T-helper 9 cell (primary cell): ENCODE data around the gene LIMS2.

Experiments
- DNase-seq: peaks from one replicate; pipeline ENCODE4 v3.0.0-alpha.2; 2020

LIMS2 gene

DNA sequence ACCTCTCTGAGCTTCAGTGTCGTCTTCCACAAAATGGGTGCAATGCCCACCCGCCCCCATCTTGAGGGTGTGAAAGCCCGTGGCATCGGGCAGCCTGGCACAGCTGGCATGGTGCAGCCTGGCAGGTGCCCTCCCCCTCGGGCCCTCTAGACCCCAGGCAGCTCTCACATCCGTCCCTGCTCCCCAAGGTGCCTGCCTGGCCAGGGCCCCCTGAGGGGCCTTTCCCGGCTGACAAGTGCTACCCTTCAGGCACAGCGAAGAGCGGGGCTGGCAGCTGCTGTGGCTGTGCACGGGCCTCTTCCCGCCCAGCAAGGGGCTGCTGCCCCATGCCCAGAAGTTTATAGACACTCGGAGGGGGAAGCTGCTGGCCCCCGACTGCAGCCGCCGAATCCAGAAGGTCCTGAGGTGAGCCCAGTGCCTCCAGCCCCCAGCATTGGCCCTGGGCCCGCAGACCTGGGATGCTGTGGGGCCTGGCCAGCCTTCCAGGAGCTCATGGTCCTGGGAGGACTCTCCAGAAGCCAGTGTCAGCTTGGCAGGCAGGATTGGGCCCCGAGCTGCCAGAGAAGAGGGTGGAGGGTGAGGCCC is 43.2 kb downstream of the LIMS2 start:
- DNase-seq: no peak

DNA sequence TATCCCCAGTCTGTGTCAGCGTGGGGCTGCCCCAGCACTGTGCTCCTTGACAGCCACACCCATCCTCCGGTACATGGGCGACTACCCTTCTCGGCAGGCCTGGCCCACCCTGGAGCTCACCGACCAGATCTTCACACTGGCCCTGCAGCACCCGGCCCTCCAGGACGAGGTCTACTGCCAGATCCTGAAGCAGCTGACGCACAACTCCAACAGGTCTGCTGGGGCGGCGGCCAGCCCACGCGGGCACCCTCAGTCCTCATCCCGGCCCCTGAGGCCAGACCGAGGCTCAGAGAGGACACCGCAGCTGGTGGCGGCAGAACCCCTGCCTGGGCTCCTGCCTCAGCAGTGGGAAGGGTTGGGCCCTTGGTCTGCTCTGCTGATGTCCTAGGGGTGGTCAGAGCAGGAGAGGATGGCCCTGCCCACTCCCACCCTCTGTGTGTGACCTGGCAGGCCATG is 43.8 kb downstream of the LIMS2 start:
- DNase-seq: no peak

DNA sequence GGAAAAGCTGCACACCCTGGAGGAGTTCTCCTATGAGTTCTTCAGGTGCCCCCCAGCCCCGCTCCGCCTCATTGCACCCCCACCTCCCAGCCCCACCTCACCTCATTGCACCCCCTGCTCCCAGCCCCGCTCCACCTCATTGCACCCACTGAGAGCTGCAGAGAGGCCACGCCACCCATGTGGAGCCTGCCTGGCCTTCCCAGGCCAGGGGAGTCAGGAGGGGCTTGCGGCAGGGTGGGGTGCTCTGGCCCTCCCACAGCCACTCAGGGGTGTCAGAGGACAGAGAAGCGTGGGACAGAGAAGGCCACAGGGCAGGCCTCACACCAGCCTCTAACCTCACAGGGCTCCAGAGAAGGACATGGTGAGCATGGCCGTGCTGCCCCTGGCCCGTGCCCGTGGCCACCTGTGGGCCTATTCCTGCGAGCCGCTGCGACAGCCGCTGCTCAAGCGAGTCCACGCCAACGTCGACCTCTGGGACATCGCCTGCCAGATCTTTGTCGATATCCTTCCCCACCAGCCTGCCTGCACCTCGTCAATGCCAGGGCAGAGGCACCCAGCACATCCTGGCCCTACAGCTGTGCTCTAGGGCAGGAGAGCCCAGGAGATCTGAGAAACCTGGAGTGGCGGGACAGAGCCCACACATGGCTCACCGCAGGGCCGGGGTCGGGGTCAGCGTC is 44.3 kb downstream of the LIMS2 start:
- DNase-seq: no peak

DNA sequence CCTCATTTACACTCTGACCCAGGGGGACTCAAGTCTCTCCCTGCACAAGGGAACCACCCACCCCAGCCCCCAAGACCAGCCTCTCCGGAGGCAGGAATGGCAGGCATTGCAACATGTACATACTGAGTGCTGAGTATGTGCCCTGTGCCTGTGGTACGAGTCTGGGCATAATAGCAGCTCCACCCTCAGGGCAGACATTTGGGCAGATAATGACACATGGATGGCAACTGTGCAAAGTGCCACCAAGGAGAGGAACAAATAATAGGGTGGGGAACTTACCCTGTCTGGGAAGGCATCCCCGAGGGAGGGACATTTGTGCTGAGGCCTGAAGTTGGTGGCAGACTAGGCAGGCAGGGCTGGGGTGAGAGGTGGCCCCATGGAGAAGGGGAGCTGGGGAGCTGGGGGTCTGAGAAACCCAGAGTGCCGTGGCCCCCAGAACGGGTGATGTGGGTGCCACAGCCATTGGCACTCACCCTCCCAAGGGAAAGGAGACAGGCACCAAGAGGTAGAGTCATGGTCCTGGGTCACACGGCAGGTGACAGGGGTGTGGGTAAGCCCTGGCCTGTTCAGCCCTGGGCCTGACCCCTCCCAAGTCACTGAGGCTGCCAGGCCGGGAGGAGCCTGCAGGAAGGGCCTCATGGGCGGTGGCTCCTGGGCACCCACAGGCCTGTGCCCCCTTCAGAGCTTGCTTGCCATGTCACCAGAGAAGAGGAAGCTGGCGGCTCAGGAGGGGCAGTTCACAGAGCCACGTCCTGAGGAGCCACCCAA is 45.0 kb downstream of the LIMS2 start:
- DNase-seq: no peak

DNA sequence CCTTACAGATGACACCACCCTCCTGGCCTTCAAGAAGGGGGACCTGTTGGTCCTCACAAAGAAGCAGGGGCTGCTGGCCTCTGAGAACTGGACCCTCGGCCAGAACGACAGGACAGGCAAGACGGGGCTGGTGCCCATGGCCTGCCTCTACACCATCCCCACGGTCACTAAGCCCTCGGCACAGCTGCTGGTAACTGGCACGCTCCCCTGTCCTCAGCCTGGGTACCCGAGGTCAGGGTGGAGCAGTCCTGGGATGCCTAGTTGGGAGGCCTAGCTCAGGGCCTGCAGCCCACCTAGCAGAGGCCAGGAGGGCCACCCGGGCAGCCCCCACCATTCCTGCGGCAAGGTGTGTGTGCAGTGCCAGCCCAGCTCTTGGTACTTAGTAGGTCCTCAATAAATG is 45.7 kb downstream of the LIMS2 start:
- no peak for DNase-seq

DNA sequence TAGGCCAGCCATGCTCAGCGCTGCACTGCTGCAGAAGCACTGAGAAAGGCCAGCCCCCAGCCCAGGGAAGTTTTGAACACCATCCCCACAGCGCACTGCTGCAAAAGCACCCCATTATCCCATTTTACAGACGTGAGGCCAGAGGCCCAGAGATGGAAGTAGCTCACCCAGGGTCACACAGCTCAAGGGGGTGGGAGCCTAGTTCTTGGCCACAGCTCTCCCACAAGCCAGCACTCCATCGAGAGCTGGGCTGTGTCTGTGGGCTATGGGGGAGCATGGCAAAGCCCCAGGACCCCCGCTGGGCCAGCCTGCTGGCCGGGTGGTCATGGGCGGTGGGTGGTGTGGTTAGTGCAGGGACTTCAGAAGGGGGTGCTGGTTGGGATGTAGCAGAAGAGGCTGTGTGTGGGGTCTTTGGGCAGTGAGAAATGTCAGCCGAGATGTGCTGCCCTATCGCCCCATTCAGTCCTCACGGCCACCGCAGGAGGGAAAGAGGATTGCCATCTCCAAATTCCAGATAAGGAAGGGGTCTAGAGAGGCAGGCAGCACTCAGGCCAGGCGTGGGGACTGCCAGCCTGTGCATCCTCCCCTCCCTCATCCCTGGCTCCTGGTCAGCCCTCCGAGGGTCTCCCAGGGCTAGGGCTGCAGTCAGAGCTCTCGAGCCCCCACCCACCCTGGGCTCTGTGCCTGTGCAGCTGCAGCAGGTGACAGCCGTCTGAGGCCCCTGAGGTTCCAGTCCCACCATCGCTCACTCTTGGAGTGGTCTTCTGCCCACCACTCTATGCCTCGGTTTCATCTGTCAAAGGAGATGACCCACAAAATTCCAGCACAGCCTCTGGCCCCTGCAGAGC is 46.3 kb downstream of the LIMS2 start:
- no peak for DNase-seq

DNA sequence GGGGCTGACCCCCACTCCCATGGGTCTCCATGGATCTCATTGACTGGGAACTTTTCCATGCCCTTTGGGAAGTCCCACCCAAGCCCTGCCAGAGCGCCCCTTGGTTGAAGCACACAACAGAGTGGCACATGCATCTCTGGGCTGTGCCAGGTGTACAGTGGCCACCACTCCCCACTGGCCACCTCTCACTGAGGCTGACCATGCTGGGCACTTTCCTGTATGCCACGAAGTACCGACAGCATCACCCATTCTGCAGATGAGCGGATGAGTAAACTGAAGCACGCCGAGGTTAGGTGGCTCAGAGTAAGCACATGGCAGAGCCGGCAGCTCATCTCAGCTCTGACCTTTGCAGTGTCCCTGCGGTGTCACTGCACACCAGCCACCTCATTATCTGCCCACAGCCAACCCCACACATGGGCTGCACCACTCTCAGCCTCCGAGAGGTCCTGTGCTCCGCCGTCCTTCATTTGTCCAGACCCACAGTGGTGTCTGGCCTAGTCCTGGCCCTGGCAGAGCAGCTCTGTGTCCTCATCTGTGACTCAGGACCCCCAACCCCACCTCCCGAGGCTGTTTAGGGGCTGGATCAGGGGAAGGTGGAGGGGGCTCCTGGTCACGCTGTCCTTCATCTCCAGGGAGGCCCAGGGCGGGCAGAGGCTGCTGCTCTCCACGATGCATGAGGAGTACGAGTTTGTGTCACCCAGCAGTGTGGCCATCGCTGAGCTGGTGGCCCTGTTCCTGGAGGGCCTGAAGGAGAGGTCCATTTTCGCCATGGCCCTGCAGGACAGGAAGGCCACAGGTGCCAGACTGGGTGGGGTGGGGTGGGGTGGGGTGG is 47.4 kb downstream of the LIMS2 start:
- DNase-seq: no peak

DNA sequence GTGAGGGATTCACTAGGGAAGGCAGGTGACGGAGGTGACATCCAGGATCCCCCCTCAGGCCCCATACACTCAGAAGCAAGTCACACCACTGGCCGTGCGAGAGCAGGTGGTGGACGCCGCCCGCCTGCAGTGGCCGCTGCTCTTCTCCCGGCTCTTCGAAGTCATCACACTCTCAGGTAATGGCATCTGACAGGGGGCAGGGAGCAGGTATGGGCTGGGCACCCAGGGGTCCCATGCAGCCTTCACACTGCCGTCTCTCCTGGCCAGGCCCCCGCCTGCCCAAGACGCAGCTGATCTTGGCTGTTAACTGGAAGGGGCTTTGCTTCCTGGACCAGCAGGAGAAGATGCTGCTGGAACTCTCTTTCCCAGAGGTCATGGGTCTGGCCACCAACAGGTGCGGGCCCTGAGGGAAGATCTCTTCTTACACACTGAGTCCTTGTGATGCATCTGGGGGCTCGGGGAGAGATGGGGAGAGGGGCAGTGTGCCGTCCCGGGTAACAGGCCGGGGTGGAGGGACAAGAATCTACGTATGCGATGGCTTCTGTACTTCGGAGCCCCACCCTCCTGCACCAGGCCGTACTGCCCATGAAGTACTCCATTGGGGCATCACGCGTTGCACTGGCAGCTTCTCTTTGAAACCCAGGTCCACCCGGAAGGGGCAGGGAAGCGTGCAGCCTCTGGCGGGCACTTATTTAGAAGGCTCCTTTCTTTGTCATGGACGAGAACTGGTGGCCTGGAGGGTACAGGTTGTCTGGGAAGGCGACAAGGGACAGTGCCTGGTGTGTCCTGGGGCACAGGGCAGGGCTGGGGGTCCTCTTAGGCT is 48.2 kb downstream of the LIMS2 start:
- DNase-seq: no peak

DNA sequence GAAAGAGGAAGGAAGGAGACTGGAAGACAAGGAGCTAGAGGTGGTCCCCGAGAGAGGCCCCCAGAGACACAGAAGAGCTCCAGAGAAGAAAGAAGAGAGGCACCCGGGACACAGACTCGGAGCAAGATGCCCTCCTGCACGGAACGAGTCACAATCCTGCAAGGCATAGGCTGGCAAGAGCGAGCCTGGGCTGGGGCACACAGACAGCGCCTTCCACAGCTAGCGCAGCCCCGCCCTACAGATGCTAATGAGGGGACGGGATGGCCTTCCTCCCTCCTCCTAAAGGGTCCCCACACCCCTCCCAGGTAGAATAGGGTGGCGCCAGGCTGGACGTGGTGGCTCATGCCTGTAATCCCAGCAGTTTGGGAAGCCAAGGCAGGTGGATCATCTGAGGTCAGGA is 49.2 kb downstream of the LIMS2 start:
- DNase-seq: no peak

DNA sequence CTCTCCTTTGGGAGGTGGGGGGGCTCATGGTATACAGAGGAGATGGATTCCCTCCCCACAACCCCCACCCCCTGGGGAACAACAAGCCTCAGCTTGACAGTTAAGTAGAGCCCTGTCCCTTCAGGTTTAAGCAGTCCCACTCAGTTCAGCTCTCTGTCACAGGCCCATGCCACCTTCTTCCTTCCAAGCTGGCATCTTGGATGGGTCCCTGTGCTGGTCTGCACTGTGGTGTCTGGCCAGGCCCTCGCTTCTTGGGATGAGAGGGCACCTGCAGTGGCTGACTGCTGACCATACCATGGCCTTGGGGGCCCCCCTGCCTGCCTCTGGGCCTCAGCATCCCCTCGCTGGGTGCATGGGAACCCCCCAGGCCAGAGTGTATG is 49.8 kb downstream of the LIMS2 start:
- DNase-seq: no peak

DNA sequence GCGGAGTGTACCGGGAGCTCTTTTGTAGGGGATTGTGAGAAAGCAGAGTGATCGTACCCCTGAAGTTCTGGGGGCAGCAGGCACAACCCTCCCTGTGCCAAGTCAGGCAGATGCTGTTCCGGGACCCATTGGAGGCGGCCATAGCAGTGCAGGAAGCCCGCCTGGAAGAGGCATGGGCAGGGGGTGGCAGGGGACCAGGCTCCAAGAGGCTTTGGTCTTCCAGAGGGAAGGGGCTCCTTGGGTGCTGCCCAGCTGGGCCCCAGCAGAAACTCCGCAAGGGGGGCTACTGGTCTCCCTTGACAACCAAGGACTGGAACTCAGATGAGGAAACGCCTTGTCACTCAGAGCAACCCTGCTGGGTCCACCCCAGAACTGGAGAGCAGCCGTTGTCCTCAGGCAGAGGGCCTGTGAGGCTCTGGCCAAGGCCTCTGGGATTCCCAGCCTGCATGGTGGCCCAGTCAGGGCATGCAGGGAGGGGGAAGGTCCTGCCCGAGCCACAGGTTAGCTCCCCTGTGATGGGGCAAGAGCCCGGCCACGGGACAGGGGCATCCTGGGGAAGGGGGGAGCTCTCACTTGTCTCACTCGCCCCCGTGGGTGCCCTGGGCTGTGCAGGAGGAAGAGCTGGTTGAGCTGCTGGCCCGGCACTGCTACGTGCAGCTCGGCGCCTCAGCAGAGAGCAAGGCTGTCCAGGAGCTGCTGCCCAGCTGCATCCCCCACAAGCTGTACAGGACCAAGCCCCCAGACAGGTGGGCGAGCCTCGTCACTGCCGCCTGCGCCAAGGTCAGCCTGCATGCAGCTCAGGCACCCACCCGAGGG is 50.4 kb downstream of the LIMS2 start:
- DNase-seq: no peak

DNA sequence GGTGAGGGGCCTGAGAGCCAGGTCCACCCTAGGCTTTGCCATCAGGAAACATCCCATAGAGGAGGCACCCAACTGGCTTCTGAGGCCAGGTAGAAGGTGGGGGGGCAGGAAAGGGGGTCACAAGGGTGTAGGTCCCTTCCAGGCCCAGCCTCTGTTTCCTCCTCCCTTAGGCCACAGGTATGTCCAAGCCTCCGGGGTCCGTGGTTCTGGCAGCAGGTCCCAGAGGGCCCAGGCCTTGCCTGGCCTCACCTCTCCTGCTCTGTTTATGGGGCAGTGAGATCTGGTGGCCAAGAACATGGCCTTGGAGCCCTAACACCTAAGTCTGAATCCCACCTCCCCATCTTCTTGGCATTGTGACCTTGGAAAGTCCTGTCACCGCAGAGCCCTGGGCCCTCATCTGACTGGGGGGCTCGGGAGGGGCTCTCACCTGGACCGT is 51.0 kb downstream of the LIMS2 start:
- DNase-seq: no peak

DNA sequence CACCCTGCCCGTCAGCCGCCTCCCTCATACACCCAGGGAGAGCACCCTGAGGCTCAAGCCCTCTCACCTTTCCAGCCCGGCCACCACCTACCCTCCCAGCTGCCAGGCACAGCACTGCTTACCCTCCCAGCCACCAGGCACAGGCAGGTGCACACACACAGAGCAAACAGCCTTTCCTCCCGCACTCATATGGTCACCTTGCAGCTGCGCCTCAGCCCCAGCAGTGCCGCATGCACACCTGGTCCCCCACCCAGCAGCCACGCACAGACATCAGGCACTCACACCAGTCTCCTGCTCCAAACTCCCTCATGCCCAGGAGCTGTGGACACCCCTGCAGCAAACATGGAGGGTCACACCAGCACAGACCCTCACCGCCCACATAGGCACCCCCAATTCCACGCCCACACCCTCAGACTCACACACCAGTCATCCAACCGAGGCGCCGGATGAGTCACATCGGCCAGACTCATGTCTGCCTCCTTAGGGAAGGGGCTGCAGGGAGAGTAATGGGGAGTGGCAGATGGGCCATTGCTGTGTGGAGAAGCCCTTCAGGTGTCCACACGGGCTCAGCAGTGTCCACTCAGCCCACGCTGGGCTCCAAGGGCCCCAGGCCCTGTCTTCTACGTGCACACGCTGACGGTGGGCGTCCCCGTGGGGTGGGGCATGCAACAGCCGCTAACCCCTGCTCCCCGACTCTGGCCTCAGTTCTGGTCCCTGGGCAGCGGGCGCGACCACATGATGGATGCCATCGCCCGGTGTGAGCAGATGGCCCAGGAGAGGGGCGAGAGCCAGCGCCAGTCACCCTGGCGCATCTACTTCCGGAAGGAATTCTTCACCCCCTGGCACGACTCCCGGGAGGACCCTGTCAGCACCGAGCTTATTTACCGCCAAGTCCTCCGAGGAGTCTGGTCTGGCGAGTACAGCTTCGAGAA is 51.7 kb downstream of the LIMS2 start:
- no peak for DNase-seq

DNA sequence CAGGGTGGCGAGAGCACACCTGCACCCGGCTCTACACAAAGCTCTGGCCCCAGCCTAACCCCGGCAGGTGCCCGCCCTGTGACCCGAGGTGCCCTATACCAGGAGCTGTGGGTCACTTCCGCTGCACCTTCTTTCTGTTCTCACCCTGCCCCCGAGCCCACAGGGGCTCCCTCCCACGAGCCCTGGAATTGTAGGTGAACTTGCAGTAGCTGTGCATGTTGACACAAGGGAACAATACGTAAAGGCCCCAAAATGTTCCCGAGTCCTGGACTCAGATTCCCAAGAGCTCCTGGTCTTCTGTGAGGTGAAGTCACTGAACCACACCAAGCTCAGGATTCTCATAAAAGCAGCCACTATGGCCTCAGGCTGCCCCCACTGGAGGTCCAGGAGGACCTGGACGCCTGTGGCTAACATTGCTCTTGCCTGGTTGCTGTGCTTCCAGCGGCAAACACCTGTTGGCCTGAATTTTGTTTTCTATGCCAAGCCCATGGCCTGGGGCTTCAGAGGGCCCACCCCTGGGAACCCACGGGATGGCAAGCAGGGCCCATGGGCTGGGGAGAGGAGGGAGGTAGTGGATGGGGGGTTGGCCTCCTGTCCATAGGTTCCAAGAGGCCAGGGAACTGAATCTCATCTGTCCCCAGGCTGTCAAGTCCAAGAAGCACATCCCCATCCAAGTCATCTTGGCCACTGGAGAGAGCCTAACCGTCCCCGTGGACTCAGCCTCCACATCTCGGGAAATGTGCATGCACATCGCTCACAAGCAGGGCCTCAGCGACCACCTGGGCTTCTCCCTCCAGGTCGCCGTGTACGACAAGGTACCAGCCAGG is 52.6 kb downstream of the LIMS2 start:
- no peak for DNase-seq

DNA sequence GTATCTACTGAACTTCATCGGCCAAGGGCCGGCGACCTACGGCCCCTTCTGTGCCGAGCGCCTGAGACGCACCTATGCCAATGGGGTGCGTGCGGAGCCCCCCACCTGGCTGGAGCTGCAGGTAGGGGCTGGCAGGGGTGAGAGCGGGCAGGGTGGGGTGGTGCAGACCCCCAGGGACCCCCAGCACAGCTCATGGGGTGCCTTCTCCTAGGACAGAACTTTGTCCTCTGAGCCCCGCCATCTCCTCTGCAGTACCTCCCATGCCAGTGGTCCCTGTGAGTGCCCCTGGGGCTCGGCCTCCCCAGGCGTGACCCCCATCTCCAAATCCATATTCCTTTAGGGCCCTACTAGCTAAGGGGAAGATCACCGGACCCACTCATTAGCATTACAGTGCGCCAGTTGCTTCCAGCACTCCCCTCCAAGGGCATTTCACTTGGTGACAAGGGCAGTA is 53.3 kb downstream of the LIMS2 start:
- DNase-seq: no peak

DNA sequence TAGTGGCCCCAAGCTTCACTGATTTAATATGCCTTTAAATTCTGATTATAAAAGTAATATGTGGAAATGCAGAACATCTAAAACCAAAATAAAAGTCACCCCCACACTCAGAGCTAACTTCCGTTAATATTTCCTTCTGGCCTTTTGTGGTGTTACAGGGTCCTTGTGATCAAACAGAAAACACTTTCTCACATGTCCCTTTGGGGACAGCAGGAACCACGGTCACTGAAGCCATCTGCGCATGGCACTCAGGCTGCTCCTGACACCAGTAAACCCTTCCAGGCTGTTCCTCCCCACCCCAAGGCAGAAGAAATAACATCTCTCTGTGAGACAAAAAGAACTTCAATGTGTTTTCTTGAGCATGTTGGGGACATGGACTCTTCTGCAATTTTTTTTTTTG is 54.5 kb downstream of the LIMS2 start:
- no peak for DNase-seq

DNA sequence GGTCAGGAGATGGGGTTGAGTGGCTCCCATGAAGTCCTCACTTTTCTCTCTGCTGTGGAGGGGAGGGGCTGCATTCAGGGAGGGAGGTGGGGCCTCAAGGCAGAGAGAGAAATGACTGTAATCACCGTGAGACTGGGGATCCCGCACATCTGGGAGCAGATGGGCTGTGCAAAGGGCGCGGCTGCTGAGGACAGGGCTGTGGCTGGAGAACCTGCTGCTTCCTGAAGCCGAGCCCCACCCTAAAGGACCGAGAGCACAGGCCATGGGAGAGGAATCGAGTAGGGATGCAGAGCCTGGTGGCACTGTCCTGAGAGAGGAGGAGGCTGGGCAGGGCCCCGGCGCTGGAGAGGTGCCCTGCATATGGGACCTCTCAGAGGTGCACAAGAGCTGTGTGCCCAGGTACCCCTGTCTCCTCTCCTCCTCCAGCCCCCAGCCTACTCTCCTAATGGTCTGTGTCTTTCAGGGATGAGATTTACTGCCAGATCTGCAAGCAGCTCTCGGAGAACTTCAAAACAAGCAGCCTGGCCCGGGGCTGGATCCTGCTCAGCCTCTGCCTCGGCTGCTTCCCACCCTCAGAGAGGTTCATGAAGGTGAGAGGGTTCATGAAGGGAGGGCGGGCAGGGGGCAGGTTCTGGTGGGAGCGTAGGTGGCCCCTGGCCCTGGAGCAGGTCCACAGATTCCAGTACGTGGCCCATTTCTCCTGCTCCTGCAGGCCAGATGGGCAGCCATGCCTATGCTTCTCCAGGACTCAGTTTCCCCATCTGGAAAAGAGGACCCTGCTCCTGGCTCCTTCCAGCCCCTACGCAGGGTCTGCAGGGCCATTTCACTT is 55.2 kb downstream of the LIMS2 start:
- no peak for DNase-seq
